Measurements from ENCODE around the gene SPHKAP. TPM values are rescaled to one million over a fixed set of nuclear protein-coding genes. Genes with fewer than 3 reads are reported as not detected.
"Not testable (repeated sequence)": the region's sequence is repeated elsewhere in the genome, so short reads cannot be mapped to it uniquely, and the experiment has no call there.

SPHKAP gene
- 1 to 10 TPM; 2.3 to 7.6 (median 2.5) TPM for polyA plus RNA-seq (ENCODE audit: insufficient read length in 3 of 3)

- DNase-seq (ENCODE audit: low read depth in 3 of 3, low spot score in 2 of 3) = no peak
These were observed at the start of gene SPHKAP for GRCh38 chr2:228181098-228182019. SPHKAP (minus strand) TSS chr2:228181687; CDS start chr2:228181598, 89 bp downstream.

- DNase-seq (ENCODE audit: low read depth in 3 of 3, low spot score in 2 of 3) = no peak
These were observed 46.0 kb upstream of the SPHKAP start for GRCh38 chr2:228227466-228227865.

GRCh38 chr2:228224410-228224809, 42.9 kb upstream of the SPHKAP start:
- no peak for DNase-seq (ENCODE audit: low read depth in 3 of 3, low spot score in 2 of 3)

GRCh38 chr2:228218593-228218992, 37.1 kb upstream of the SPHKAP start:
- DNase-seq (ENCODE audit: low read depth in 3 of 3, low spot score in 2 of 3) = not testable (repeated sequence)

- DNase-seq (ENCODE audit: low read depth in 3 of 3, low spot score in 2 of 3) = no peak
These were observed 16.0 kb upstream of the SPHKAP start for GRCh38 chr2:228197504-228197903.

- DNase-seq (ENCODE audit: low read depth in 3 of 3, low spot score in 2 of 3) = no peak
These were observed 1.0 kb downstream of the SPHKAP start for GRCh38 chr2:228180181-228181097.

- no peak for DNase-seq (ENCODE audit: low read depth in 3 of 3, low spot score in 2 of 3)
These were observed 14.2 kb downstream of the SPHKAP start for GRCh38 chr2:228167290-228167689.

- DNase-seq (ENCODE audit: low read depth in 3 of 3, low spot score in 2 of 3) = no peak
These were observed 16.8 kb downstream of the SPHKAP start for GRCh38 chr2:228164718-228165117.

GRCh38 chr2:228157841-228158240, 23.6 kb downstream of the SPHKAP start:
- DNase-seq (ENCODE audit: low read depth in 3 of 3, low spot score in 2 of 3) = no peak

GRCh38 chr2:228144961-228145360, 36.5 kb downstream of the SPHKAP start:
- no peak for DNase-seq (ENCODE audit: low read depth in 3 of 3, low spot score in 2 of 3)

GRCh38 chr2:228140934-228141528, 40.5 kb downstream of the SPHKAP start:
- no peak for DNase-seq (ENCODE audit: low read depth in 3 of 3, low spot score in 2 of 3)

GRCh38 chr2:228136027-228136426, 45.5 kb downstream of the SPHKAP start:
- no peak for DNase-seq (ENCODE audit: low read depth in 3 of 3, low spot score in 2 of 3)

GRCh38 chr2:228135300-228135699, 46.2 kb downstream of the SPHKAP start:
- DNase-seq (ENCODE audit: low read depth in 3 of 3, low spot score in 2 of 3) = no peak

GRCh38 chr2:228131833-228132232, 49.7 kb downstream of the SPHKAP start:
- no peak for DNase-seq (ENCODE audit: low read depth in 3 of 3, low spot score in 2 of 3)

GRCh38 chr2:228126401-228126800, 55.1 kb downstream of the SPHKAP start:
- no peak for DNase-seq (ENCODE audit: low read depth in 3 of 3, low spot score in 2 of 3)

GRCh38 chr2:228118940-228119339, 62.5 kb downstream of the SPHKAP start:
- no peak for DNase-seq (ENCODE audit: low read depth in 3 of 3, low spot score in 2 of 3)

GRCh38 chr2:228107846-228108245, 73.6 kb downstream of the SPHKAP start:
- no peak for DNase-seq (ENCODE audit: low read depth in 3 of 3, low spot score in 2 of 3)

GRCh38 chr2:228105526-228106250, 75.8 kb downstream of the SPHKAP start:
- no peak for DNase-seq (ENCODE audit: low read depth in 3 of 3, low spot score in 2 of 3)

- DNase-seq (ENCODE audit: low read depth in 3 of 3, low spot score in 2 of 3) = no peak
These were observed 77.3 kb downstream of the SPHKAP start for GRCh38 chr2:228104215-228104614.

GRCh38 chr2:228103379-228103778, 78.1 kb downstream of the SPHKAP start:
- DNase-seq (ENCODE audit: low read depth in 3 of 3, low spot score in 2 of 3) = no peak

Data from right renal cortex interstitium (tissue), 3 donors.